A549 (cell line): ENCODE data around the gene RAB2B.

Experiments used
- KDM1A ChIP-seq: fragments of 200-600 bp; sonication (generic); IDR thresholded peaks from 2 replicates; pipeline ENCODE4 v1.6.1; 2016; ENCODE audit warnings: low read depth, mild to moderate bottlenecking
- TF ChIP-seq, protein P1 (sequence below): fragments of >200 bp; sonication (Bioruptor Twin); formaldehyde crosslinking; IDR thresholded peaks from 3 replicates; pipeline ENCODE4 v1.5.1; 2016

DNA sequence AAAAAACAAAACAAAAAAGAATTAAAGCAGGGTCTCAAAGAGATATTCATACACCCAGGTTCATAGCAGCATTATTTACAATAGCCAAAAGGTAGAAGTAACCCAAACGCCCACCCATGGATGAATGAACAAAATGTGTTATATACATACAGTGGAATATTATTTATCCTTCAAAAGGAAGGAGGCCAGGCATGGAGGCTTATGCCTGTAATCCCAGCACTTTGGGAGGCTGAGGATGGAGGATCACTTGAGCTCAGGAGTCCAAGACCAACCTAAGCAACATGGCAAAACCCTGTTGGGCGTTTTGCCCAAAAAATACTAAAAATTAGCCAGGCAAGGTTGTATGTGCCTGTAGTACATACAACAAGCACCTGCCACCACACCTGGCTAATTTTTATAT lies 29.8 kb upstream of the RAB2B start:
- TF ChIP-seq, protein P1, sequence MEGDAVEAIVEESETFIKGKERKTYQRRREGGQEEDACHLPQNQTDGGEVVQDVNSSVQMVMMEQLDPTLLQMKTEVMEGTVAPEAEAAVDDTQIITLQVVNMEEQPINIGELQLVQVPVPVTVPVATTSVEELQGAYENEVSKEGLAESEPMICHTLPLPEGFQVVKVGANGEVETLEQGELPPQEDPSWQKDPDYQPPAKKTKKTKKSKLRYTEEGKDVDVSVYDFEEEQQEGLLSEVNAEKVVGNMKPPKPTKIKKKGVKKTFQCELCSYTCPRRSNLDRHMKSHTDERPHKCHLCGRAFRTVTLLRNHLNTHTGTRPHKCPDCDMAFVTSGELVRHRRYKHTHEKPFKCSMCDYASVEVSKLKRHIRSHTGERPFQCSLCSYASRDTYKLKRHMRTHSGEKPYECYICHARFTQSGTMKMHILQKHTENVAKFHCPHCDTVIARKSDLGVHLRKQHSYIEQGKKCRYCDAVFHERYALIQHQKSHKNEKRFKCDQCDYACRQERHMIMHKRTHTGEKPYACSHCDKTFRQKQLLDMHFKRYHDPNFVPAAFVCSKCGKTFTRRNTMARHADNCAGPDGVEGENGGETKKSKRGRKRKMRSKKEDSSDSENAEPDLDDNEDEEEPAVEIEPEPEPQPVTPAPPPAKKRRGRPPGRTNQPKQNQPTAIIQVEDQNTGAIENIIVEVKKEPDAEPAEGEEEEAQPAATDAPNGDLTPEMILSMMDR, result no peak
- no peak for TF ChIP-seq KDM1A
